Body of pancreas (tissue), 4 donors: Measurements from ENCODE around the gene CCSER1.

Experiments used
- CTCF ChIP-seq, 7 experiments: fragments of 450-650 bp in 4 of 7; fragments of 200-600 bp in 3 of 7; sonication (generic) in 3 of 7; IDR thresholded peaks; one replicate each; pipeline ENCODE4 v1.5.1; 2016 to 2019; ENCODE audit warnings: antibody characterized with exemption in 7 of 7
- POLR2A ChIP-seq, 3 donors: fragments of 450-650 bp; IDR thresholded peaks; one replicate each; pipeline ENCODE4 v1.6.1; 2016; ENCODE audit warnings: antibody characterized with exemption in 3 of 3, mild to moderate bottlenecking in 2 of 3

GRCh38 chr4:90572996-90573395 is 445.8 kb downstream of the CCSER1 start:
- TF ChIP-seq POLR2A (IDR thresholded peaks at IDR 0.05), result no peak
- TF ChIP-seq CTCF (IDR thresholded peaks at IDR 0.05), result no peak
